ENCODE data around the gene MPPED1. TPM values are rescaled to one million over a fixed set of nuclear protein-coding genes. Genes with fewer than 3 reads are reported as not detected.

Gene MPPED1
- total RNA-seq, 1 donor from 2014 or later: not detected

DNA sequence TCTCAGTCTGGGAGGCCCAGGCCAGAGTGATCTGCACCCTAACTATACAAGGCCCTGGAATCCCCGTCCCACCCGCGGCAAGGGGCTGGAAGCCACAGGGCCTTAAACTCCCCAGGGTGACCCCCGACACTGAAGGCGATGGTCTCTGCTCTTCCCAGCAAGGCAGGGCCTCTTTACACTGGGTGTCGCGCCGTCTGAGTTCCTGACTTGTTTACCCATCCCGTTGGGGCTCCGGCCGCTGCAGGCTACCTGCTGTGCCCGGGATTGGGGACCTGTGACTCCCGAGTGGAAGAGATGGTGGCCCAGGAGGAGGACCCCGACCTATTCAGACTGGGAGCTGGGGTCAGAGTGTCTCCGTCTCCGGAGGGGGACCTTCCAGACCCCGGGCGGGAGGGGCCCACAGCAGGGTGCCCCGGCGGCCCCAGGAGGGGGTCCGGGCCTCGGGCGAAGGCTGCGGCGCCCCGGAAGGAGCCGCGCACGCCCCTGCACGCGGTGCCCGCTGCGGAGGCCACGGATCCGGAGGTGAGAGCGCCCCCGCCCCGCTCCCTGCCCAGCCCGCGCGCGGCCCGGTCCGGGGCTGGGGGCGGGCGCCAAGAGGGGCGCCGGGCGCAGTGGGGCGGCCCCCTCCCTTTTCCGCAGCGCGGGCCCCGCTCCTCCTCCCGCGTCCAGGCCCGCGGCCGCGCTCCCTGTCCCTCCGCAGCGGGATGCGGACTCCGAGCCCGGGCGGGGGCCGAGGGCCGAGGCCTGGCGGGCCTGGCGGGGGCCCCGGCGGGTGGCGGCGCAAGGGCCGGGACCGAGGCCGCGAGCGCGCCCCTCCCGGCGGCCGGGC, 560 bp upstream of the MPPED1 start:
- no peak for DNase-seq (ENCODE audit: low read depth)

DNA sequence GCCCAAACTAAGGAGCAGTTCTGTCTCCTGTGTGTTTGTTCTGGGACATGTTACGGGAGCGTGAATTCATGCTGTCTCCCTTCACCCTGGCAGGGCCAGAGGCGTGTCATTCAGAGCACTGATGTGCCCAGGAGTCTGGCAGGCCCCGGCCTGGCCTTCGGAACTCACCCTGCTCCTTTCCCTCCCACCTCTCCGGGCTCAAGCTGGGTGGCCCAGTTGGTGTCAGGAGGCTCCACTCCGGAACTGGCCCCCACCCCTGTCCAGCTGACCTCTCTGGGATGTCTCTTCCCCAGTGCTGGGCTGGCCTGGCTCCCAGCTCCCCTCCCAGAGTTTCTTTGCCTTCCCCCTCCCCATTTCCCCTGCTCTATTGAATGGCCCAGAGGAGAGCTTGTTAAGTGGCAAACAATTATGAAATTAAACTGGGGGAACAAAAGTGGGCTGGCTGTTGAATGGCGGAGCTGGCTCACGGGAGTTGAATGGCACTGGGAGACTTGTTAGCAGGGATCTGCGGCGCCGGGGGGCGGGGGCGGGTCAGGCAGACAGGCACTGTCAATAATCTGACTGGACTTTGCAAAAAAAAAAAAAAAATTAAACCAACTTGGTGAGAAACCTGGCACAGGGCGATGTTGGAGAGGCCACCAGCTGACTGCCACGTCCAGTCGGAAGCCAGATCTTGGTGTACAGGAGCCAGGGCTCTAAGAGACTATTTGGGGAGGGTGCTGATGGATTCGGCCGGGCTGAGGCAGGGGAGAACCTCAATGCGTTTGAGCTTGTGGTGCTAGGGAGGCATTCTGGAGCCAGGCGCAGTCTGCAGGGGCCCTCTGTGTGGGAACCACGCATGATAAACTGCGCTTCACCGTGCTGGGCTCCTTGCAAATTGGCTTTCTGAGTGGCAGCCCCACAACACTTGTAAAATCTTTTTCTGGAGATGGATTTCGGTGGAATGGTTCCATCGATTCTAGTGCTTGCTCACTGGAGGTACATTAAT, 1.3 kb downstream of the MPPED1 start:
- no peak for DNase-seq (ENCODE audit: low read depth)

DNA sequence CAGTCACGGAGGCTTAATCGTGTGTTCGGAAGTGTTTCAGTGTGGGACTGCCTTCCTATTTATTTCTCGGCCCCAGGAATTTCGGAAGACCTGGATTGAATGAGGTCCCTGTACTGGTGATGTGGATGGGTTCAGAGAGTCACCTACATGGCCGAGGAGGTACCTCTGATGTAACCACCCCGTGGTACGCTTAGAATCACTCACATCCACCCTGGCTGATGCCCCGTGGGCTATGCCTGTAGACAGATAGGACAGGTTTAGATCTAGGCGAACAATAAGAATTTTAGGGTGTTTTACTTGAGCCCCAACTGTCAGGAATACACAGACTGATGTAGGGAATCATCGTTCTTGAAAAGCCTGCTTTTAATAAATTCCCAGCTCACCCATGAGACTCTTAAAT, 2.0 kb downstream of the MPPED1 start:
- DNase-seq (ENCODE audit: low read depth): no peak

DNA sequence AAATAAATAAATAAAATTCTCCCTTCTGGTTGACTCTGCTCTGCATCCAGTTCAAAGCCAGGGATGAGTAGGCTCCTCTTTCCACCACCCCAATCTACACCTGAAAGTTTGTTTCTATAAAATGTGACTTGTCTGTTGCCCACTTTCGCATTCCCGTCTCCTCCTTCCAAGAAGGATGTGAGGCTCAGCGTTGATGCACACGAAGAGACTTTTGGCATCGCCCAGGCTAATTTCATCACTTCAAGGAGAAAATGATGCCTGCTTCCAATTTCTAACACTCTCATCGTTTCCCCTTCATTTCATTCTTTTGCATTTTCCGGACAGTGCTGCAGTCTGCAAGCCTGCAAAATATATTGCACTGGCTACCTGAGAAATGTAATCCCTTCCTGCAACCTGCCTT, 3.9 kb downstream of the MPPED1 start:
- DNase-seq (ENCODE audit: low read depth): no peak

DNA sequence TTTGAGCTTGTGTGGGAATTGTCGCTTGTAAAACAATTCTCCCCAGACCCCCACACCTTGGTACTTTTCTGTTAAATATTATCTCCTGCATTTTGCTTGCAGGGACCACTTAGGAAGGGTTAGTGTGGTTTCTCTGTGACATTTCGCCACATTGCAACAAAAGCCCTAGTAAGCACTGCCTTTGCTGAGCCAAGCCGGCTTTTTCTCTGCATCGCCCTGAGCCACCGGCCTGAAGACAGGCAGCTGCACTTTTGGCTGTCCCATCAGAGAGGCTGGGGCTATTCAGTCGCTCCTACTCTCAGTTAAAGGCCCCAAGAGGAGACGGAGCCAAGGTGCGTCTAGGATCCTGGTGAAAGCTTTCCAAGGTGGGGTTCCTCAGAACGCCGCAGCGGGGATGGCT, 5.7 kb downstream of the MPPED1 start:
- no peak for DNase-seq (ENCODE audit: low read depth)

DNA sequence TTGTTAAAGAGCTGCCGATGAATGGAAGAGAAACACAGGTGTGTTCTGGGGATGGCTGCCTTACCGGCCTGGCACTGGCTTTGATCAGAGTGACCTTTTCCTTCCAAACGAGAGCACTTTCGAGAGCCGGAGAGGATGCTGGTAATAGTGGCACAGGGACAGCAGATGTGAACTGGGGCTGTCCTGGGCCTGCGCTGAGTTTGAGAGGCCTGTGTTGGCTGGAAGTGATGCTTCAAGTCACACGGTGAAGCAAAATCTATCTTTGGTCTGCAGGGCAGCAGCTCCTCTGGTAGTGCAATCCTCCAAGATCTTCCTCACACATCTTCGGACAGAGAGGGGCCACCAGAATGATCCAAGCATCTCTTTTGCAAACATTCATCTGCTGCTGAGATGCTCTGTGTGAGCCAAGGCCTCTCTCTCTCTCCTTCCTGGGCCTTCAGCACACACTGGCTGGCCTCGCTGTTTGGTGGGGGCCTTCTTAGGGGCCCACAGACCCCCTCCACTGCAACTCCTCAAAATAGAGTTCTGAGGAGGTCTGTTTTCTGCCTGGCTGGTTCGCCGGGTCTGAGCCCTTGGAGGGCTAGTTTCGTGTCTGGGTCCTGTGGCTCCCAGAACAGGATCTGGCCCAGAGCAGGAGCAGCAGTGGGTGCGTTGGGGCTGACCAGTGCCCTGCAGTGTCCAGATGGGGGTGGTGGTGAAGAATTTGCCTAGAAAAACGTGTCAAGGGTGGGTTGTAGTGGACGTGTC, 6.4 kb downstream of the MPPED1 start:
- DNase-seq (ENCODE audit: low read depth): no peak

DNA sequence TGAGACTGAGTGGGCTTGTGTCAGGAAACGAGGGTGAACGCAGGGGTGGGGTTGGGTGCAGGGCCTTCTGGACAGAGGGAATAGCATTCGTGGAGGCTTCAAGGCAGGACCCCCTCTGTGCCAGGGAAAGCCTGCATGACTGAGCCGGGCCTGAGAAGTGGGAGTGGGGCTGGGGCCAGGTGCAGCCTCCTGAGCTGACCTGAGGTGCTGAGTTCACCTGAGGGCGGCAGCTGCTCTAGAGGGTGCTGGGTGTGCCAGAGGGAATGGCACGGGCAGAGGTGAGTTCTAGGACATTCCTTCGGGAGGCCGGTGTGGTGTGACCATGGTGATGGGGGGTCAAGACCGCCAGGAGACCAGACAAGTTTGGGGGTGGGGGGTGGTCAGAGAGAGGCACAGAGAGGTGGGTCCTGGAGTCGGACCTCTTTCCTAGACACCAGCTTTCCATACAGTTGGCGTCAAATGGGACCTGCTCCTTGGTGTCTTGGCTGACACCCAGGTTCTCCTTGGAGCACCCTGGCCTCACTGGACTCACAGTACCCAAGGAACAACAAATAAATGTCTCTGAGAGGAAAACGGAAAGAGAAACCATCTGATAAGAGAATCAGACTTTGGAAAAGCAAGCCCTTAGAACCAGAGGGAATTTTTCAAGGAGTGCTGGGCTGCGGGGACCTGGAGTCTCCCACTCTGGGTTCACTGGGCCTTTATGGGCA, 7.7 kb downstream of the MPPED1 start:
- DNase-seq (ENCODE audit: low read depth): no peak

DNA sequence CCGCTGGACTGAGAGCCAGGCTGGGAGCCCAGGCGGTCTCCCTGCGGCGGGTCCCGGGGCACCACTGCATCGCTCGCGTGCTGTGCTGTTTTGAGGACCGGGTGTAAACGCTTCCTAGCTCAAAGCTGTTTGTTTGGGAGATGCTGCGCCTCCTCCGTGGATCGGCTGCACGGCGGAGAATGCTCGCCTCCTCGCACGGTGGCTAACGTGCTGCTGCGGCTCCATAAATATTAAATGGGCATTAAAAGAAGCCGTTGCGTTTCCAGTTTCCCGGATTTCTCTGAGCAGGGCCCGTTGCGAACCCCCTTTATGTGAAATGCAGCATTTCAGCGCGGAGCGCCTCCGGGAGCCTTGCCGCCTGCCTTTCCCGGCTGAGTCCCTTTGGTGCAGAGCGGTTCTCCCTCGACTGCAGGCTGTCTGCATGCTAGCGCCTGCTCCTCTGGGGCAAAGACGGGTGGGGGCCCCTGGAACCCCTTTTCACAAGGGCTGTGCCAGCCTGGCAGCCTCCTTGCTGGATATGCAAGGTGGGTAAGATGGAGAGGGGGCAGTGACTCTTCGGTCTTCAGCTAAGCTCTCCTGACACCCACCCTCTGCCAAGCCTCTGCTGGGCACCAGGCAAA, 9.3 kb downstream of the MPPED1 start:
- no peak for DNase-seq (ENCODE audit: low read depth)

DNA sequence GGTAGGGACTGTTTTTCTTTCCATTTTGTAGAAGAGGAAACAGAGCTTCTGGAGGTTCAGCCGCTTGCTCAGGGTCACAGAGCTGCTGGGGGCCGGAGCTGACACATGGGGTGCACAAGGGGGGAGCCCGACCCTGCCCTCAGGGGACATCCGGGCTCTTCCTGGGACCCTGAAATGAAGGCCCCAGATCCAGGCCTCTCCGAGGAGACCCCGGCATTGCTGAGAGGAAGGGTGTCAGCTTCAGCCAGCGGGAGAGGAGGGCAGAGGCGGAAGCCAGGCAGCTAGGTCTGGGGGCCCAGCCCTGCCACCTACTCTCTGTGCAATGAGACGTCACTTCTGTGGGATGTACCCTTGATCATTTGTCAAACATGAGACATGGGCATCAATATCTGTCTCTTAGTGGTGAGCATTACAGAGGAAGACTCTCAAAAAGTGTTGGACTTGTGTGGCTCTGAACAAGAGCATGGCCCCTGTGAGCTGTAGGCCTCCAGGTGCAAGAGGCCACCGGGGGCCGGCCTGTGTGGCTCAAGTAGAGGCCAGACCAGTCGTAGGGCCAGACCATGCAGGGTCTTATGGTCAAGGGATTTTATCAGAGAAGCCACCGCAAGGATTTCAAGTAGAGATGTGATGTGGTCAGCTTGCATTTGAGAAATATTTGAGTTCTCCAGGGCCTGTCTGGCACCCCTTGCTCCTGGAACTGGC, 10.3 kb downstream of the MPPED1 start:
- no peak for DNase-seq (ENCODE audit: low read depth)

DNA sequence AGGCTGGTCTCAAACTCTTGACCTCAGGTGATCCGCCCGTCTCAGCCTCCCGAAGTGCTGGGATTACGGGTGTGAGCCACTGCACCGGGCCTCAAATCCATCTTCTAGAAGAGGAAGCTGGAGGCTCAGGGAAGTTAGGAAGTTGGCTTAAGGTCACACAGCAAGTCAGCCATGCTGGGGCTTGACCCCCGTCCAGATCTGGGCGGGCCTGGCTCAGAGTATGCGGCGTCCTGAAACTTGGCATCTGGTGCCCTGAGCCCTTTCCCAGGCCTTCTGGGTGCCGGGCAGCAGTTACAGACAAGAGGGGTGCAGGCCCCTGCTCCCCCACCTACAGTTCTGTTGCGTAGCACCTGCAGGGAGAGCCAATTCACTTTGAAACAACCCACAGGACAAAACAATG, 11.2 kb downstream of the MPPED1 start:
- DNase-seq (ENCODE audit: low read depth): no peak

DNA sequence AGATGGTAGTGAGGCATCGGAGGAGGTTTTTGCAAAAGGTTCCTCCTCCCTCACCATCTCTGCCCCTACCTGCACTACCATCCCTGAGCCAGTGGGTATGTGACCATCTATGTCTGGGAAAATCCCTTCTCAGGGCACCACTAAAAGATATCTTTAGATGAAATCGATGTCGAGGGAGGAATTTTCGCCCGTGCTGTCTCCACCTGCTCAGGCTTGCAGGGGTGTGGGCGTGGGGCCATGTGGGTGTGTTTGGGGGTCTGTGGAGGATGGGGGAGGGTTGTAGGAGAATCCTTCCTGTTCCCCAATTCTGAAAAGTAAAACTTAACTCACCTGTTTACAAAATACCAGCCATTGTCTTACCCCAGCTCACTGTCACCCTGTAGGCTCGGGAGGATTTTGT, 12.4 kb downstream of the MPPED1 start:
- no peak for DNase-seq (ENCODE audit: low read depth)

DNA sequence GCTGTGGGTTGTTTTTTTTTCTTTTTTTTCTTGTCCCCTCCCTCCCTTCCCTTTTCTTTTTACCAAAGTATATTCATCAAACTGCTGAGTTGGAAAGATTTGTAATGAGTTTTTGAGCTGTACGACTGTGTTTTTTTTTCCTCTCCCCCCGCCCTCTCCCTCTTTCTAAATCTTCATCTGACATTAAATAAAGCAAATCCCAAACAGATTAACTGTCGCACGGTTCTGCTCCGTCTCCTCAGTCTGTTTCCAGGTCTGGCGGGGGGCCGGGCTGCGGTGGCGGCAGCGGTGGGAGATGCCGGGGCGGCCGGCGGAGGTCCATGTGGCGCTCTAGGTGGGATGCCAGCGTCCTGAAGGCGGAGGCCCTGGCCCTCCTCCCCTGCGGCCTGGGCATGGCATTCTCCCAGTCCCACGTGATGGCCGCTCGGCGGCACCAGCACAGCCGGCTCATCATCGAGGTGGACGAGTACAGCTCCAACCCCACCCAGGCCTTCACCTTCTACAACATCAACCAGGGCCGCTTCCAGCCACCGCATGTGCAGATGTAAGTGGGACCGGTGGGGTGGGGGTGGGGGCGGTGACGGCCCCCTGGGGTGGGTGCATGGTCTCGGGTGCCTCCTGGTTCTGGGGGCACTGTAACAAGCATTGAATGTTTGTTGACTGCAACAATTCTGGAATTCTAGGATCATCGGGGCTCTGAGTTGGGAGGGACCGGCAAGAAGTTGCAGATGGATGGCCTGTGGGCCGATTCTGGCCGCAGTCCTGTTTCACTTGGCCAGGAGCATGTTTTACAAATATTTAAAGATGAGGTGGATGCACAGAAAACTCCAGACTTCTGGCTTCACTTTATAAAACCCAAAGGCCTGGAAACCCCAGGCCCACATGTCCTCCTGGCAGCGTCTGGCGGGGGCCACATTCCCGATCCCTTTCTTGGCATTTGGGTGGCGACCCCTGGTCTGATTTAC, 13.1 kb downstream of the MPPED1 start:
- DNase-seq (ENCODE audit: low read depth): no peak

DNA sequence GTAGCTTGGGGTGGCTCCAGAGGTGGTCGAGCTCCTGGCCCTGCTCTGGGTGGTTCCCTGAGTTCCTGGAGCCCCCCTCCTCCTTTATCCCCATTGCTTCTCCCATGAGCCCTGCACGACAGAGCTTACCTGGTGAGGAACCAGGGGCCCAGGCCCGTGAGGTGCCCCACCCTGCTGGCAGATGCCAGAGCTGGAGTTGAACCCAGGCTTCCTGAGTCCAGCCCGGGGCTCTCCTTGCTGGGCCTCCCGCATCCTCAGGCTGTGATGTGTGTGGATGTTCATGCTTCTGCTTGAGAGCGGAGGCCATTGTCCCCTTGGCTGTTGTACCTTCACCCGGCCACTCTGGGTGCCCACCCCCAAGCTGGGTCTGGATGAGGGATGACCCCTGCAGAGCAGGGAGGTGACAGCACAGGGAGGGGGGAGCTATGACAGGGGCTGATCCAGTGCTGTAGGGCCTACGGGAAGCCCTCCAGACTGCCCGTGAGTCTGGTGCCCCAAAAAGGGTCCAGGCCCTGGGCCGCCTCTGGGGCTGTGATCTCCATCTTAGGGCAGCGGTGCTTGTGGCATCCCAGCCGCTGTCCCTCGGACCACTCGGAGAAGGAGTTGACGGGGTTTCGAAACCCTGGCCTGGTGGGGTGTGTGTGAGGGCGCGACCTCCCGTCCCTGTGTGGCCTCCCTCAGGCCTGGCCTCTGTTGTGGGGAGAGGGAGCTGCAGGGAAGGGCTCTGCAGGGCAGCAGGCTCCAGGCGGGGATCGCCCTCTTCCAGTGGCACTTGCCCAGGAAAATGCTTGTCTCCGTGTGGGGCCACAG, 14.4 kb downstream of the MPPED1 start:
- no peak for DNase-seq (ENCODE audit: low read depth)

DNA sequence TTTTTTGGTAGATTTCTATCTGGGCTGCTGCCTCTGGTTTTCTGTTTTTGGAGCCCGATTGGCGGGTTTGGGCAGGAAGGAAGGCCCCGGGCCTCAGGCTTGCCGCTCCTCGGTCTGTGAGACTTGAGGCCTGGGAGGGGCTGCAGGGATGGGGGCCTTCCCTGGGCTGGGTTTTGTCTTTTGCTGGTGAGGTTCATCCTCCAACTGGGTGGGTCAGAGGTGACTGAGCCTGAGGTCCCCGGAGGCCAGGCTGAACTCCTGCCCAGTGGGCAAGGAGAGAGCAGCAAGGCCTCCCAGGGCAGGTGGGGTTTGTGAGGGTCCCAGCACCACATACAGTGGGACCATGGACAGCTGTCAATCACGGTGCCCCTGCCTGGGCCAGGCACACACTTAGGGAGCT, 15.0 kb downstream of the MPPED1 start:
- DNase-seq (ENCODE audit: low read depth): no peak

DNA sequence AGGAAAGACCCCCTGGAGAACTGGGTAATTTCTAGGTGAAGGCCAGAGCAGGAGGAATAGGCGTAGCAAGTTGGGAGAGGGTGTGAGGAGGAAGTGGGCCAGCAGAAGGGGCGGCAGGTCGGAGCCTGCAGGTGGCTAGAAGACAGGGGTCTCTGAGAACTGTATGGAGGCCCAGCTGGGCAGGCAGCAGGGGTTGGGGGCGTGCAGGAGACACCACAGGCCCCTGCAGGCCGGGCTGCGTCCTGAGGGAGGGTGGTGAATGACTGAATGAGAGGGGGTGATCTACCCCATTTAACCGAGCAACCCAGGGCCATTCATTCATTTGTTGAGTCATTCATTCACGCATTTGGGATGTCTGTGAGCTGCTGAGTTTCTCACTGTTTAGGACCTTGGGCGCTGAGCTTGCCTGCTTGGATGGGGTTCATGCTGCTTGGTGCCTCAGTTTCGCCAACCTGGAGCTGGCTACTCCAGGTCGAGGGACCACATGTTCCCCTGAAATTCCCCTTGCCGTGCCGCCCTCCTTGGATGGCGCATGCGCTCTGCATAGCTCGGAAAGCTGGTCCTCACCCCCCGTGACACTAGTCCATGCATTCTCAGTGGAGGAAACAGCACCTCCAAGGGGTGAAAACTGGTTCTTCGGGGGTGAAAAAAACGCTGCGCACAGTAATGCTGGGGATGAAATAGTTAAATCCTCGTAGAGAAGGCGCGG, 15.6 kb downstream of the MPPED1 start:
- no peak for DNase-seq (ENCODE audit: low read depth)

DNA sequence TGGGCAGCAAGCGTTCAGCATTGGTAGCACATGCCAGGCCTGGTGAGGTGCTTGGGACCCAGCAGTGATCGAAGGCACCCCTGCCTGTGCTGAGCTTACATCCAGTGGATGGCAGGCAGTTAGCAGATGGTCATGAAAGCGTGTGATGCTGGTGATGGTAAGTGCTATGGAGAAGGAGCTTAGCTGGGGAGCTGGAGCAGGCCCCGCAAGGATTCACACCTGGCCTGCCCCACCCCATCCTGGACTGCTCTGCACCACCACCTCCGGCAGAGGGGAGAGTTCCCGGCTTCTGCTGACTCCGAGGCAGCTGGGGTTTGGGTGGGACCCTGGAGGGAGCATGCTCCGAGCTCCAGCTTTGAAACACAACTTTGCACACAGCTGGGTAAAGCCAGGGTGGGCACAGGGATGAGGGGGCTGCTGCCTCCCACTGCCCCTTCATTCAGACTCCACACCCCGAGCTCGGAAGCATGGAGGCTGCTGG, 16.2 kb downstream of the MPPED1 start:
- no peak for DNase-seq (ENCODE audit: low read depth)

DNA sequence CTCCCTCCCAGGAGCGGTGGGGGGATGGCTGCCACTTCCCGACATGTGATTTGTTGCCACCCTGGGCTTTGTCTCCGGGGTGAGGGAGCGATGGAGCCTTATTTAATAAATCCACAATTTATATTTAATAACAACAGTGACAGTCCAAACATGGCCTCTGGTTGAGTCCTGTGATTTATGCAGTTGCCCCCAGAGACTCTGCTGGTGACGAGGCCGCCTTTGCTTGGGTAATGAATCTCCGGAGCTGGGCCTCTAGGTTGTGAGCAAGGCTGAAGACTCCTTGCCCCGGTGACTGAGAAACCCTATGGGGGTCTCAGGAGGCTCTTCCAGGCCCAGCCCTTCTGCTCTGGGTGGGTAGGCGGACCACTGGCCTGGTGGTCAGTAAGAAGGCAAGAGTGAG, 16.7 kb downstream of the MPPED1 start:
- DNase-seq (ENCODE audit: low read depth): no peak

DNA sequence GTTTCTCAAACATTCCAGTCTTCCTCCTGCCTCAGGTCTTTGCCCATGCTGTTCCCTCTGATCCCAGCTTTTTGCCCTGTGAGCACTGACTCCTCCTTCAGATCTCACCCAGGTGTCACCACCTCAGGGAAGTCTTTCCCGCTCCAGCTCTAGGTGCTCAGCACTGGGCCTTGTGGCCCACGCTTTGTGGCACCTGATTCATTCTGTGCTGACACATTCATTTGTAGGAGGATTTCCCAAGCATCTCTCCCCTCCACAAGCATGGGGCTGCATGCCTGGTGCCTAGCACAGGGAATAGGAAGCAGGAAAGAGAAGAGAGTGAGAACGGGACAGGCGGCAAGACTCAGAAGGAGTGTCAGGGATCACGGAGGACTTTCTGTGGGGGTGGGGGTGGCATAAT, 17.6 kb downstream of the MPPED1 start:
- DNase-seq (ENCODE audit: low read depth): no peak
